ENCODE measurements around the gene MRPL47.

- TF ChIP-seq CTCF (IDR thresholded peaks at IDR 0.05) (peak in 2 of 6 experiments; percentile 11 to 12), POLR2A (IDR thresholded peaks at IDR 0.05) (peak in 1 of 4 donors; percentile 27)
These were observed 48.8 kb upstream of the MRPL47 start for GRCh38 chr3:179653096-179653797.

All from esophagus squamous epithelium (tissue), 4 donors.